Sigmoid colon (tissue), 7 donors: ENCODE measurements around the gene CDCP1. TPM values are rescaled to one million over a fixed set of nuclear protein-coding genes. Genes with fewer than 3 reads are reported as not detected.

ENCODE experiments used
- DNase-seq: peaks from one replicate; pipeline ENCODE4 v3.0.0-alpha.2; 2019
- H3K27ac ChIP-seq, 4 donors: fragments of 200-600 bp; sonication (generic); one replicate each; pipeline ENCODE4 v1.5.1; 2016 to 2019; ENCODE audit warnings: mild to moderate bottlenecking in 1 of 4
- H3K27me3 ChIP-seq, 3 donors: fragments of 200-600 bp; sonication (generic); one replicate each; pipeline ENCODE4 v1.5.1; 2019; ENCODE audit warnings: mild to moderate bottlenecking in 1 of 3
- H3K36me3 ChIP-seq, 4 donors: fragments of 200-600 bp; sonication (generic); one replicate each; pipeline ENCODE4 v1.5.1; 2016 to 2019
- H3K4me1 ChIP-seq, 4 donors: fragments of 200-600 bp; sonication (generic); one replicate each; pipeline ENCODE4 v1.5.1; 2017 to 2019
- H3K4me3 ChIP-seq, 4 donors: fragments of 200-600 bp; sonication (generic); one replicate each; pipeline ENCODE4 v1.5.1; 2017 to 2019; ENCODE audit warnings: mild to moderate bottlenecking in 2 of 4, moderate library complexity in 1 of 4
- H3K9me3 ChIP-seq, 4 donors: fragments of 200-600 bp in 3 of 4; sonication (generic) in 3 of 4; one replicate each; pipeline versions ENCODE4 v1.5.1 to v1.6.1; 2013 to 2019
- CTCF ChIP-seq, 4 experiments: fragments of 450-650 bp in 3 of 4; fragments of 200-600 bp in 1 of 4; IDR thresholded peaks; one replicate each; pipeline ENCODE4 v1.5.1; 2016 to 2019; ENCODE audit warnings: antibody characterized with exemption in 4 of 4, mild to moderate bottlenecking in 3 of 4, moderate library complexity in 2 of 4
- EP300 ChIP-seq, 4 donors: sonication (generic); formaldehyde crosslinking; IDR thresholded peaks; one replicate each; pipeline ENCODE4 v1.6.1; 2017; ENCODE audit warnings: antibody characterized with exemption in 4 of 4
- POLR2A ChIP-seq, 2 donors: fragments of 450-650 bp; IDR thresholded peaks; one replicate each; pipeline ENCODE4 v1.6.1; 2016; ENCODE audit warnings: antibody characterized with exemption in 2 of 2, mild to moderate bottlenecking in 2 of 2, moderate library complexity in 2 of 2
- POLR2AphosphoS5 ChIP-seq, 4 donors: sonication (generic); formaldehyde crosslinking; IDR thresholded peaks; one replicate each; pipeline ENCODE4 v1.6.1; 2017; ENCODE audit warnings: antibody characterized with exemption in 4 of 4
- WGBS, 2 donors: extraction: QIAGEN DNeasy Blood & Tissue Kit; methylation state at CpG; one replicate each; pipeline ENCODE4 v1.1.7; 2013; 5-methylcytosine and 5-hydroxymethylcytosine counted together
- intact Hi-C: fragments of 100-400 bp; cut with DNase I; formaldehyde crosslinking; loops from one replicate; pipeline ENCODE4 v1.15.1; 2023
- polyA plus RNA-seq, 3 donors: library from polyadenylated mRNA; stranded (reverse); fragments of 200-250 nt; gene quantifications; one replicate each; pipeline ENCODE4 v1.2.3, GENCODE V29; 2013
- small RNA-seq, 3 donors: library from RNA; depleted of rRNA; stranded (forward); fragments of <200 nt; gene quantifications; one replicate each; pipeline ENCODE3, GENCODE V24; 2016
- total RNA-seq, 4 donors: library from RNA; depleted of rRNA; stranded (reverse); fragments of >200 nt; gene quantifications; one replicate each; pipeline ENCODE4 v1.1.0, GENCODE V29; 2016
- donor health status: healthy with polysubstance abuse.
- donor health status: Bipolar disorder and iron deficiency.
- donor health status: healthy.

The CDCP1 gene
- total and polyA plus RNA-seq, 7 donors = 0.71 to 35.2 (median 1.2) TPM

- Histone ChIP-seq H3K27me3 (no peaks in the 10 kb centered on the region), H3K27ac (peak overlapping the region in 3 of 4 donors; percentile 32 to 79 (median 66)), H3K36me3 (no peaks in the 10 kb centered on the region), H3K9me3 (no peaks in the 10 kb centered on the region), H3K4me1 (peaks cover 0 to 46% (median 30%) of the 10 kb centered on the region in 4 donors), H3K4me3 (no peak overlapping the region)
- TF ChIP-seq POLR2AphosphoS5 (IDR thresholded peaks at IDR 0.05) (no peak), EP300 (IDR thresholded peaks at IDR 0.05) (no peak), CTCF (IDR thresholded peaks at IDR 0.05) (no peak), POLR2A (IDR thresholded peaks at IDR 0.05) (no peak)
- WGBS, 2 donors = 89 to 94% methylated on average over 6 of the region's 6 CpGs
- DNase-seq = no peak
- intact Hi-C loops = no loop called here
Measured at GRCh38 chr3:45033791-45034190, 112.4 kb downstream of the CDCP1 start.

Small RNA genes within 50 kb of the gene (small RNA-seq; reads per million reads assigned to genes)
- gene RNU5B-3P = 0 reads per million in 3 donors

Other genes with a start within 250 kb of the CDCP1 start
- gene ZDHHC3, start 170.2 kb downstream of the CDCP1 start, total RNA-seq = 10 to 100 TPM; 43.2 to 62.9 (median 46.3) TPM
- 10 to 100 TPM; 77.2 to 82.8 (median 78.1) TPM for gene ZDHHC3, start 170.2 kb downstream of the CDCP1 start, polyA plus RNA-seq
- gene EXOSC7, start 170.1 kb downstream of the CDCP1 start, total RNA-seq = 10 to 100 TPM; 26.9 to 44.3 (median 34.9) TPM
- 10 to 100 TPM; 16.2 to 40.3 (median 17.3) TPM for gene EXOSC7, start 170.1 kb downstream of the CDCP1 start, polyA plus RNA-seq
- 10 to 100 TPM; 21.3 to 97.2 (median 40.3) TPM for gene CLEC3B, start 120.1 kb downstream of the CDCP1 start, total RNA-seq
- gene CLEC3B, start 120.1 kb downstream of the CDCP1 start, polyA plus RNA-seq = 10 to 100 TPM in 2 of 3 donors, 1 to 10 TPM in 1; 8.8 to 50.5 (median 35.3) TPM
- gene TMEM158, start 79.9 kb upstream of the CDCP1 start, total RNA-seq = 10 to 100 TPM in 2 of 4 donors, 1 to 10 TPM in 1, under 1 TPM in 1; 0.66 to 12.2 (median 10.8) TPM
- gene TMEM158, start 79.9 kb upstream of the CDCP1 start, polyA plus RNA-seq = 1 to 10 TPM in 1 of 3 donors, under 1 TPM in 2; 0.60 to 2.8 (median 0.69) TPM
- gene LARS2, start 242.2 kb upstream of the CDCP1 start, total RNA-seq = 10 to 100 TPM in 2 of 4 donors, 1 to 10 TPM in 2; 6.4 to 12.5 (median 10.7) TPM
- gene LARS2, start 242.2 kb upstream of the CDCP1 start, polyA plus RNA-seq = 10 to 100 TPM in 1 of 3 donors, 1 to 10 TPM in 2; 5.4 to 17.1 (median 5.8) TPM